Measurements from ENCODE around the gene ZNF862. TPM values are rescaled to one million over a fixed set of nuclear protein-coding genes. Genes with fewer than 3 reads are reported as not detected.

Gene ZNF862
- total and polyA plus RNA-seq, 12 donors = 3.9 to 13.3 (median 10.2) TPM

DNA sequence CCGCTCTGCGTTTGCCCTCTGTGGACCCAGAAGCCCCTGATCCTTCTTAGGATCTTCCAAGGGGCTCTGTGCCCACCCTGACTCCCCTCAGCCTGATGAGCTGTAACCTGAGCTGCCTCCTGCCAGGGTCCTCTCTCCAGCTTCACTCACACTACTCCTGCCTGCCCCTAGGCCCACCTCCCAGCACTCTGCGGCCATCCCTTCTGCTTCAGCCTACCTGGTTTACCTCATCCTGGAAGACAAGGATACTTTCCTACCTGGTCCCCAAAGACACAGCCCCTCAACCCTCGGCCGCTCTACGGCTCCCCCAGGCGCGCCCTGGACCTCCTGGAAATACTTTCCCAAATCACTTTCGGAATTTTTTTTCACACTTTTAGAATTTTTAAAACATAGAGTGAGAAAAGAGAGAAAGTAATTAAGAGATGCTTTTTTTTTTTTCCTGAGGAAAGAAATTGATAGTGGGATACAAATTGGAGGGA lies 6.4 kb upstream of the ZNF862 start:
- no peaks in the 10 kb centered on the region for H3K36me3 ChIP-seq
- TF ChIP-seq, protein P1, sequence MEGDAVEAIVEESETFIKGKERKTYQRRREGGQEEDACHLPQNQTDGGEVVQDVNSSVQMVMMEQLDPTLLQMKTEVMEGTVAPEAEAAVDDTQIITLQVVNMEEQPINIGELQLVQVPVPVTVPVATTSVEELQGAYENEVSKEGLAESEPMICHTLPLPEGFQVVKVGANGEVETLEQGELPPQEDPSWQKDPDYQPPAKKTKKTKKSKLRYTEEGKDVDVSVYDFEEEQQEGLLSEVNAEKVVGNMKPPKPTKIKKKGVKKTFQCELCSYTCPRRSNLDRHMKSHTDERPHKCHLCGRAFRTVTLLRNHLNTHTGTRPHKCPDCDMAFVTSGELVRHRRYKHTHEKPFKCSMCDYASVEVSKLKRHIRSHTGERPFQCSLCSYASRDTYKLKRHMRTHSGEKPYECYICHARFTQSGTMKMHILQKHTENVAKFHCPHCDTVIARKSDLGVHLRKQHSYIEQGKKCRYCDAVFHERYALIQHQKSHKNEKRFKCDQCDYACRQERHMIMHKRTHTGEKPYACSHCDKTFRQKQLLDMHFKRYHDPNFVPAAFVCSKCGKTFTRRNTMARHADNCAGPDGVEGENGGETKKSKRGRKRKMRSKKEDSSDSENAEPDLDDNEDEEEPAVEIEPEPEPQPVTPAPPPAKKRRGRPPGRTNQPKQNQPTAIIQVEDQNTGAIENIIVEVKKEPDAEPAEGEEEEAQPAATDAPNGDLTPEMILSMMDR (IDR thresholded peaks at IDR 0.05) = no peak
- intact Hi-C loops (cut with DNase I) = loop anchor here in 1 of 10 donors (10.0 kb wide), 1 partner anchor 117 kb away; a partner anchor contains a TSS
- no peak for ATAC-seq
- no peak overlapping the region for H3K27ac ChIP-seq
- DNase-seq = no peak
- no peaks in the 10 kb centered on the region for H3K9me3 ChIP-seq
- H3K4me1 ChIP-seq = no peaks in the 10 kb centered on the region
- 76 to 79% methylated on average over 9 of the region's 9 CpGs for WGBS, 2 donors
- no peak overlapping the region for H3K4me3 ChIP-seq
- H3K27me3 ChIP-seq = peaks cover 0 to 16% (median 2%) of the 10 kb centered on the region in 7 donors

DNA sequence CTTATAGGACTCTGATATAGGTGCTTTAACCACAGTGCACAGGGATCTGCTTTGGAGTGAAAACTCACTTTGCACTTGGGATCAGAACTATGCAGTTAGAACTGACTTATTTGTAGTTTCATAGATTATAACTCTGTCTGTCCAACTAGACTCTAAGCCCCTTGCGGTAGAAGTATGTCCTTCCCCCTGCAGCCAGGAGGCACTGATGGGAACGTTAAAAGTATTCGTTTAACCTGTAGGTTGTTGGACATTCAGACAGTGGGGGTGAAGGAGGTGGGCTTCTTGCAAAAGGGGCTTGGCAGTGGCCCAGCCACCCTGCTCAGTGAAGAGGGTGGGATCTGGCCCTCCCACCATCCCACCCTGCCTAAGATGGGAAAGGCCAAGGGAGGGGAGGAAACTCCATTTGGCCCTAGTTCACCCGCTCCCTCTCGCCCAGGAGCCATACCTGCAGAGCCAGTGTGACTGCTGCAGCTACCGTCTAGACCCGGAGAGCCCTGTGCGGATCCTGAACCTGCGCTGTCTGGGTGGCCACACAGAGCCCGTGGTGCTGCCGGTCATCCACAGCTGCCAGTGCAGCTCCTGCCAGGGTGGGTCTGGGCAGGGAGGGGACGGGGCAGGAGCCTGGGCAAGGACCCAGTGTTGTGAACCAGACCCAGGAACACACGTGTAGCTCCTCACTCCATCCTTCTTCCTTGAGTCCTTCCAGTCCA lies 5.7 kb upstream of the ZNF862 start:
- no peak for DNase-seq
- WGBS, 2 donors = 73 to 76% methylated on average over 13 of the region's 13 CpGs
- Histone ChIP-seq H3K4me3 (no peak overlapping the region), H3K27ac (no peak overlapping the region), H3K4me1 (peaks cover 0 to 1% (median 0%) of the 10 kb centered on the region in 9 donors), H3K27me3 (peaks cover 0 to 16% (median 2%) of the 10 kb centered on the region in 7 donors), H3K9me3 (no peaks in the 10 kb centered on the region), H3K36me3 (no peaks in the 10 kb centered on the region)
- TF ChIP-seq, protein P1 (IDR thresholded peaks at IDR 0.05) = no peak
- intact Hi-C loops (cut with DNase I) = loop anchor here in 1 of 10 donors (10.0 kb wide), 1 partner anchor 118 kb away; a partner anchor contains a TSS
- ATAC-seq = no peak

DNA sequence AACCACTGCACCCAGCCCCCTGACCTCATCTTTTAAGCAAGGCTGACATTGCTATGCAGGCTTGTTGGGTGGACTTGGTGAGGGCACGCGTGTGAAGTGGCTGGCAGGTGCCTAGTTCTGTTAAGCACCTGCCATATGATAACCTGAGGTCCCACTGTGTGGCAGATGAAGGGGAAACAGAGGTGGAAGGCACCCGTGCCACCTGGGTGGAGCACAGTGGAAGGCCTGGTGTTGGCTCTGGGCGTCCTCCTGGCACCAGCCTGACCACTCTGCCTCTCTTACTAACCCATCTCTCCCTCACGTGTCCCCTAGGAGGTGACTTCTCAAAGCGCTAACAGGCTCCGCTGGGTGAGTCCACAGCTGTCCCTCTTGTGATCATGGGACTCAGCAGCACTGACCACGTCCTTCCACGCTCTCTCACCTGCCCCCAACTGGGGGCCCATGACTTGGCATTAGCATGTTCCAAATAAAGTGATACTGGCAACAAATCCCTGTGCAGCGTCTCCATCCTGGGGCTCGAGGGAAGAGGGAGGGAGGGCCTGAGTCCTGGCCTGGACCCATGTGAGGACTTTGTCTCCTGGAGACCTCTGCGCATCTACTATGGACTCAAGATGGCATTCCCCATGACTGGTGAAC lies 4.6 kb upstream of the ZNF862 start:
- ATAC-seq (no peak), DNase-seq (no peak)
- TF ChIP-seq, protein P1 (IDR thresholded peaks at IDR 0.05) = no peak
- intact Hi-C loops (cut with DNase I) = loop anchor here in 1 of 10 donors (10.0 kb wide), 1 partner anchor 119 kb away; a partner anchor contains a TSS
- no peaks in the 10 kb centered on the region for H3K36me3 ChIP-seq
- WGBS, 2 donors = 86 to 88% methylated on average over 12 of the region's 12 CpGs
- H3K4me3 ChIP-seq = no peak overlapping the region
- H3K27ac ChIP-seq = no peak overlapping the region
- H3K9me3 ChIP-seq = no peaks in the 10 kb centered on the region
- H3K27me3 ChIP-seq = peaks cover 0 to 16% (median 2%) of the 10 kb centered on the region in 7 donors
- peaks cover 0 to 7% (median 3%) of the 10 kb centered on the region in 9 donors for H3K4me1 ChIP-seq

DNA sequence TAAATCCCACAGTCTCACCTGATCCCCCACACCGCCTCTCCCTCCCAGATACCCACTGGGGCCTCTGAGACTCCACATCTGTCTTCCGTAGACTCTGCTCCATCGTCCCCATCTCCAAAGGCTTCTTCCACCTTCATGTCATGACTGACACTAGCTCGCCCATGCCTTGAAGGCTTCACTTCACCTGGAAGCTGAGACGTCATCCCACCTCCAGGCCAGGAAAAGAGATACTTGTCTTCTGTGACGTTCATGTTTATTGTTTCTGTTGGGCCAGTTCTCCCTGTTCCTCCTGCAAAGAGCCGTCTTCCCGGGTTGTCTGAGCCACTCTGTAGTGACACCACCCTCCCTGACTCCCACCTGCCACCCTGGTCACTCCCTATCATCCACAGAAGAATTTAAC lies 3.6 kb upstream of the ZNF862 start:
- ATAC-seq = no peak
- Histone ChIP-seq H3K9me3 (no peaks in the 10 kb centered on the region), H3K4me3 (no peak overlapping the region), H3K4me1 (peaks cover 0 to 16% (median 13%) of the 10 kb centered on the region in 9 donors), H3K27ac (no peak overlapping the region), H3K36me3 (no peaks in the 10 kb centered on the region), H3K27me3 (peaks cover 0 to 16% (median 2%) of the 10 kb centered on the region in 7 donors)
- 88 to 92% methylated on average over 8 of the region's 8 CpGs for WGBS, 2 donors
- intact Hi-C loops (cut with DNase I) = loop anchor here in 1 of 10 donors (10.0 kb wide), 1 partner anchor 120 kb away; a partner anchor contains a TSS
- TF ChIP-seq, protein P1 (IDR thresholded peaks at IDR 0.05) = no peak
- no peak for DNase-seq
